M059J (cell line): ENCODE data around the gene ETNK2. TPM values are rescaled to one million over a fixed set of nuclear protein-coding genes. Genes with fewer than 3 reads are reported as not detected.

Experiments used
- DNase-seq: peaks from one replicate; pipeline ENCODE4 v3.0.0-alpha.2; 2012; ENCODE audit warnings: low read depth
- total RNA-seq: library from RNA; depleted of rRNA; stranded (reverse); fragments of >200 nt; shearing (Covaris generic); gene quantifications from 2 replicates; pipeline ENCODE4 v1.2.3, GENCODE V29; 2014

The ETNK2 gene
- total RNA-seq, 1 experiment from 2014 or later: 33.9 TPM

- peak; percentile 60 for DNase-seq
Measured at GRCh38 chr1:204177133-204177532, 25.3 kb upstream of the ETNK2 start.

GRCh38 chr1:204176049-204176448 is 24.2 kb upstream of the ETNK2 start:
- no peak for DNase-seq

- DNase-seq: no peak
Measured at GRCh38 chr1:204174958-204175357, 23.1 kb upstream of the ETNK2 start.

DNA sequence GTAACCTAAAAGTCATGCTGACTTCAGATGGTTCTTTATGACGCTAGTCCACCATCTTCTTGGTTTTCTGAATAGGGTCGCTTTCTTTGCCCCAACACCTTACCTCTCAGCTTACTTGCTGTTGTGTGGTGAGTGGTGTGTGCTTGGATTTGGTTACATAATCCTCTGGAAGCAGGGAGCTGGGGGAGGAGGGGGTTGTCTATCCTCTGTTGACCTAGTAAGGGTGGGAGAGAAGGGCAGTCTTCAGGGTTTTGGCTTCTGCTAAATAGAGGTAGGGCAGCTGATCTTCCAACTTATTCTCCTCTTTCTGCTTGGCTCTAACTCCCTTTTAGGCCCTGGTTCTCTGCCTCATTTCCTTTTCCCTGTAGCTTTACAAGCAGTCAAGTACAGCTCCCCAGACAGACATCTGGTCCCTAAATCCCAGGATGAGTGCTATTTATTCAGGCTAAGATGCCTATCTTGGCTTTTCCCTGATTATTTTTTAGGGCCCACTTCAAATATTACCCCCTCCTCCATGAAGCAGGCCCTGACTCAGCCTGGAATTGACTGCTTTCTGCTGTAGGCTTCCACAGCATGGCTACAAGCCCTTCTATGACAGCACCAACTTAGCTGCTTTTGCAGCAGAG is 20.7 kb upstream of the ETNK2 start:
- DNase-seq: no peak

- peak; percentile 94 for DNase-seq
Measured at GRCh38 chr1:204171751-204172178, 19.9 kb upstream of the ETNK2 start.

- DNase-seq: no peak
Measured at GRCh38 chr1:204170494-204171155, 18.8 kb upstream of the ETNK2 start.

- no peak for DNase-seq
Measured at GRCh38 chr1:204169858-204170257, 18.0 kb upstream of the ETNK2 start.

DNA sequence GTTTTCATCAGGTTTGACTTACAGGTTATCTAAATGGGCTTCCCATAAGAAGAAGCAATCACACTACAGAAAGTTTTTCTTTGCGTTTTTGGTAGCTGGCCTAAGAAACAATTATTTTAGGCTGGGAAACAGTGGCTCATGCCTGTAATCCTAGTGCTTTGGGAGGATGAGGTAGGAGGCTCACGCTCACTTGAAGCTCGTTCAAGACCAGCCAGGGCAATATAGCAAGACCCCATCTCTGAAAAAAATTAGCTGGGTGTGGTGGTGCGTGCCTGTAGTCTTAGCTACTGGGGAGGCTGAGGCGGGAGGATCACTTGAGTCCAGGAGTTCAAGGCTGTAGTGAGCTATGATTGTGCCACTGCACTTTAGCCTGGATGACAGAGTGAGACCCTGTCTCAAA is 15.9 kb upstream of the ETNK2 start:
- no peak for DNase-seq

- no peak for DNase-seq
Measured at GRCh38 chr1:204166219-204166618, 14.4 kb upstream of the ETNK2 start, which contains the start of gene REN. Gene REN, minus strand, starts transcription at chr1:204166337. Its CDS starts 44 bp downstream, at chr1:204166293.

DNA sequence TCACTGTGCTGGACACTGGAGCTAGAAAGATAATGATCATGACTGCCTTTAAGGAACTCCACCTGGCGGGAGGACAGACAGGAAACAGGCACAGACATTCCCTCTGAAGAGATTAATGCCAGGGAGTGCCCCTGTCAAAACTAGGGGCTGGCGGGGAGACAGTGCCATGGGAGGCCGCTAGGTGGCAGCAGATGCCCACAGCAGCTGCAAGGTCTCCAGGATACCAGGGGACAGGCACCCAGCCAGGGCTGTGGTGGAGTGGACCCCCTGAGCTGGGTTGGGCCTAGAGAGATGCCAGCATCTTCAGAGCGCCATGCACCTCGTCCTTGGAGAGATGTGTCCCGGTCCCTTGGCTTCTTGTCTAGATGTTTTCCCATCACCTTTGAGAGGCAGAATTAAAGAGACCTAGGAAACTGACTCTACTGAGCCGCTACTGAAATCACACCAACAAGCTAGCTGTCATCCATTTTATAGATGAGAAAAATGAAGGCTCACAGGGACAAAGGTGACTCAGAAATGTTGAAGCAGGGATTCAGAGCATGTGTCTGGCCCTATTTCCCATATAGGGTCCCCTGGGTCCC is 10.7 kb upstream of the ETNK2 start:
- DNase-seq: peak; percentile 78

DNA sequence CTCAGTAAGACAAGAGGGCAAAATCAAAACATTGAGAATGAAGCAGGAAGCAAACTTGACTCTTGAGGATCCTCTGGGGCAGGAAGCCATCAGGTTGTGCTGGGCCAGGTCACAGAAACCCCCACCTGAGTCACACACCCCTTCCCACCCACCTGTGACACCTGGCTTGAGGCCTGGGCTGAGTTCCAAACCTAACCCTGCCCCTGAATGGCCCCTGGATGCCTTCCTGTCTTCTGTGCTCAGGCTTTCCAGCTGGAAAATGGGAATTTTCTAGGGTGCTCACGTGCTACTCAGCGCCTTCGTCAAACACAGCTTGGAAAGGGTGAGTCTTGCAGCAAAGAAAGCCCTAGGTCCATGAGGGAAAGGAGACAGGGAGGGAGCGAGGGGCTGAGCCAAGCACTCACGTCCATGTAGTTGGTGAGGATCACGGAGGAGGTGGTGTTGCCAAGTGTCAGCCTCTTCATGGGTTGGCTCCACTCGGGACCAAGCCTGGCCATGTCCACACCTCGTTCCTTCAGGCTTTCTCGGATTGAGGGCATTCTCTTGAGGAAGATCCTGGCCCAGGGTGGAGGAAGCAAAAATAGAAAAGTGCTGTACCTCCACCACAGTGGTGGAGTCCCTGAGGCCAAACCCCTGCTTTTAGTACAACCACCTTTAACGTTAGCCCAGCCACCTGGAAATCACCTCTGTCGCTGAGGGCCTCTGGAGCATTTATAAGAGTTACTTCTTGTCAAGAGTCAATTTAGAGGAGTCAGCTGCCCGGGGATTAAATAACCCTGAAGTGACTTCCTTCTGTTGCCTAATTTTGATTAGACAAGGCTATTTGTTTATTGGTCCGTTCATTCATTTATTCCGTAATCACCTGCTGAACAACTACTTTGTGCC is 10.0 kb upstream of the ETNK2 start:
- DNase-seq: no peak

- DNase-seq: no peak
Measured at GRCh38 chr1:204157962-204158361, 6.1 kb upstream of the ETNK2 start.

DNA sequence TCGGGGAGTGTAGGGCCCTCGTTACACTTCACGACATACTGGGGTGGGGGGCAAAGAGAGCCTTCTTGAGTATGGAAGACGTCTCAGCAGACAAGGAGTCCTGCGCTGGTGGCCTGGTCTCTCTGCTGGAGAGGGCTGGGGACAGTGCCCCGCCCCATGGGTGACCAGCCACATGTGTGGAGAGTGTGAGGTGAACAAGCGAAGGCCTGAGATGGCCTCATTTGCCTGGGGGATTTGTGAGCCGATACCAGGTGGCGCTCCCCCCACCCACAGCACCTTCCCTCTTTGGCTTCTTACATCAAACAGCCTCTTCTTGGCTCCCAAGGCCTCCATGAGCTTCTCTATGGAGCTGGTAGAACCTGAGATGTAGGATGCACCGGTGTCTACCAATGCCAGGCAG is 4.0 kb upstream of the ETNK2 start:
- DNase-seq: no peak

- no peak for DNase-seq
Measured at GRCh38 chr1:204154568-204155255, 2.9 kb upstream of the ETNK2 start.

DNA sequence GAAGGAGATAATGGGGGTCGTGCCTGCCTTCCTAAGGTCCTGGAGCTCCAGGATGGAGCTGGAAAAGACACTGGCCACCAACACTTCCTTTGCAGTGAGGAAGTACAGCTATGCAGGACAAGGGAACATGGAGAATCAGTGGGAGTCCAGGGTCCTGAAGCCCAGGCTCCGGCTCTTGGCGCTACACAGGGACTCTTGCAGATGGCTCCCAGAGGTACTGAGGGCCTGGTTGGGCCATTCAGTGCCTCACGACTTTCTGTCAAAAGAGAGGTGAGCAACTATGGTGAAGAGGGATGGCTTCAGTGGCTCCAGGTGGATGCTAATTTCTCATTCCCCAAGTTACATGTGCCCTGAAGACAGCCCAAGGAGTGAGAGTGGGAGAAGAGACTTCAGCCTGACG is 1.8 kb upstream of the ETNK2 start:
- no peak for DNase-seq

DNA sequence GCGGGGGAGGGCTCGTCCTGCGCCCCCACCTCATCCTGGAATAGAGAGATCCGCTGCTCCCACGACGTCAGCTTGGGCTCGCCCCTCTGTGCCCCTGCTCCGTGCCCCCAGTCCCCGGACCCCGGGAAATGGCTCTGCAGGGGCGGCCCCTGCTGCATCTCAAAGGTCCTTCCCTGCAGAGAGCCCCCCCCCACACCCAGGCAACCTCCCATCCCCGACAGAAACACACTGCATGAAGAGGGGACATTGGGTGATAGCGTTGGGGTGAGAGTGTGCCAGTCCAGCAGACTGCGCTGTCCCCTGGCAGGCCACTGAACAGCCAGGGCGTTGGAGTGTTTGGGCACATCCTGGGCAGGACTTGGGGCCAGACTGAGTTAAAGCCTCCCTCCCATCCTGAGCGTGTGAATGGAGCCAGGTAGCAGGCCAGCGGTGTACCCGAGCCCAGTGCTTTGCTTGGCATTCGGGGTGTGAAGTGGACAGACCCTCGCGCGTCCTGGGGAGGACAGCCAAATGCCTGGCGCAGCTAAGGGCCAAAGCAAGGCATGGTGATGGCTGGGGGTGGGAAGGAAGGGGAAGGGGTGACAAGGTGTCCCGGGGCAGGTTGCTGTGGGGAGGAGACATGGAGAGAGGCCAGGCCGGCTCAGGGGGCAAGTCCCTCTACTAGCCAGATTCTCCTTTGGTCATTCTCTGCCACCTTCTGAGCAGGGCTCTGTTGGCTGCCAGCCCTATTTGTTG is 633 bp upstream of the ETNK2 start:
- DNase-seq: peak; percentile 37

GRCh38 chr1:204150702-204151551 is 917 bp downstream of the ETNK2 start:
- peak; percentile 32 for DNase-seq

- no peak for DNase-seq
Measured at GRCh38 chr1:204149635-204150565, 1.9 kb downstream of the ETNK2 start.

- DNase-seq: peak; percentile 22
Measured at GRCh38 chr1:204149107-204149506, 2.7 kb downstream of the ETNK2 start.
